ENCODE data around the gene ZBTB25. TPM values are rescaled to one million over a fixed set of nuclear protein-coding genes. Genes with fewer than 3 reads are reported as not detected.

ZBTB25 gene
- total RNA-seq, 6 experiments from 2014 or later: 5.7 to 8.2 (median 7.1) TPM

- Mint-ChIP-seq H3K9me3 (no peaks in the 10 kb centered on the region), H3K4me1 (ENCODE audit: low read depth) (no peaks in the 10 kb centered on the region), H3K27ac (no peak overlapping the region), H3K4me3 (no peak overlapping the region), H3K27me3 (ENCODE audit: insufficient read depth) (no peaks in the 10 kb centered on the region), H3K36me3 (ENCODE audit: low read depth) (no peaks in the 10 kb centered on the region)
- DNase-seq: no peak
- no peak for TF ChIP-seq CTCF (IDR thresholded peaks at IDR 0.05)
These were observed 29.6 kb downstream of the ZBTB25 start for GRCh38 chr14:64474041-64474440.

- no peak overlapping the region for H3K4me3 Mint-ChIP-seq
These were observed 35.2 kb downstream of the ZBTB25 start for GRCh38 chr14:64468451-64468850.

GRCh38 chr14:64467566-64467965, 36.1 kb downstream of the ZBTB25 start:
- H3K36me3 Mint-ChIP-seq (ENCODE audit: low read depth): no peaks in the 10 kb centered on the region
- H3K4me1 Mint-ChIP-seq (ENCODE audit: low read depth): peaks cover 19% of the 10 kb centered on the region
- H3K9me3 Mint-ChIP-seq: no peaks in the 10 kb centered on the region
- no peak overlapping the region for H3K27ac Mint-ChIP-seq
- no peak for DNase-seq
- TF ChIP-seq CTCF (IDR thresholded peaks at IDR 0.05): no peak
- no peak overlapping the region for H3K4me3 Mint-ChIP-seq
- no peaks in the 10 kb centered on the region for H3K27me3 Mint-ChIP-seq (ENCODE audit: insufficient read depth)

More at GRCh38 chr14:64468451-64468850, 35.2 kb downstream of the ZBTB25 start:
- no peak for TF ChIP-seq CTCF (IDR thresholded peaks at IDR 0.05)
- Mint-ChIP-seq H3K36me3 (ENCODE audit: low read depth) (no peaks in the 10 kb centered on the region), H3K27me3 (ENCODE audit: insufficient read depth) (no peaks in the 10 kb centered on the region), H3K9me3 (no peaks in the 10 kb centered on the region), H3K27ac (no peak overlapping the region), H3K4me1 (ENCODE audit: low read depth) (peaks cover 19% of the 10 kb centered on the region)
- no peak for DNase-seq

GRCh38 chr14:64467101-64467500, 36.5 kb downstream of the ZBTB25 start:
- Mint-ChIP-seq H3K4me1 (ENCODE audit: low read depth) (peaks cover 19% of the 10 kb centered on the region), H3K4me3 (no peak overlapping the region), H3K27ac (no peak overlapping the region), H3K9me3 (no peaks in the 10 kb centered on the region), H3K27me3 (ENCODE audit: insufficient read depth) (no peaks in the 10 kb centered on the region), H3K36me3 (ENCODE audit: low read depth) (no peaks in the 10 kb centered on the region)
- DNase-seq: no peak
- TF ChIP-seq CTCF (IDR thresholded peaks at IDR 0.05): no peak

- Mint-ChIP-seq H3K36me3 (ENCODE audit: low read depth) (peaks cover 2% of the 10 kb centered on the region; the same call in 1 of the 2 replicates), H3K4me3 (peak overlapping the region; percentile 88), H3K9me3 (no peaks in the 10 kb centered on the region), H3K4me1 (ENCODE audit: low read depth) (peaks cover 19% of the 10 kb centered on the region), H3K27me3 (ENCODE audit: insufficient read depth) (no peaks in the 10 kb centered on the region), H3K27ac (peak overlapping the region; percentile 46)
- peak; percentile 58 for DNase-seq
- peak; percentile 42; the same call in 1 of the 2 replicates for TF ChIP-seq CTCF (IDR thresholded peaks at IDR 0.05)
These were observed 37.6 kb downstream of the ZBTB25 start for GRCh38 chr14:64465831-64466554.
